ENCODE measurements around the gene TEX10. TPM values are rescaled to one million over a fixed set of nuclear protein-coding genes. Genes with fewer than 3 reads are reported as not detected.

Gene TEX10
- total and polyA plus RNA-seq, 9 of the 15 experiments (the other 6 are each of a cell fraction or from before 2014, with no cell fraction given): 27.8 to 60.0 (median 47.9) TPM

Other genes starting within 250 kb of the TEX10 start
- 25.8 and 28.7 TPM in 2 replicates for gene MSANTD3, start 74.2 kb upstream of the TEX10 start, total RNA-seq (2014; rRNA removed)
- gene MSANTD3, start 74.2 kb upstream of the TEX10 start, total RNA-seq (2014; rRNA removed; fragmentation: Illumina TruSeq; extraction: Trizol): 22.0 and 24.3 TPM in 2 replicates
- 24.0 and 24.6 TPM in 2 replicates for gene MSANTD3, start 74.2 kb upstream of the TEX10 start, total RNA-seq (2015; rRNA removed; fragmentation: Illumina TruSeq; extraction: Trizol)
- gene MSANTD3, start 74.2 kb upstream of the TEX10 start, total RNA-seq (2021): 22.1 and 22.3 TPM in 2 replicates
- gene MSANTD3, start 74.2 kb upstream of the TEX10 start, polyA plus RNA-seq (2011; rRNA removed): 12.4 and 16.0 TPM in 2 replicates
- gene MSANTD3, start 74.2 kb upstream of the TEX10 start, polyA plus RNA-seq (2014; fragmentation: Illumina TruSeq; extraction: Trizol): 20.6 and 26.6 TPM in 2 replicates
- gene MSANTD3, start 74.2 kb upstream of the TEX10 start, polyA plus RNA-seq (2014; fragmentation: Nextera tagmentation; extraction: Ambion mirVana): 1 to 10 TPM; 9.4 to 9.6 TPM
- 22.8 and 27.3 TPM in 2 replicates for gene MSANTD3, start 74.2 kb upstream of the TEX10 start, polyA plus RNA-seq (2014; rRNA removed)
- gene TMEFF1, start 120.2 kb upstream of the TEX10 start, total RNA-seq (2014; rRNA removed): 0.49 and 0.59 TPM in 2 replicates
- gene TMEFF1, start 120.2 kb upstream of the TEX10 start, total RNA-seq (2014; rRNA removed; fragmentation: Illumina TruSeq; extraction: Trizol): 0.11 TPM in 1 of 2 replicates, not detected in the other
- gene TMEFF1, start 120.2 kb upstream of the TEX10 start, total RNA-seq (2015; rRNA removed; fragmentation: Illumina TruSeq; extraction: Trizol): 0.07 TPM in 1 of 2 replicates, not detected in the other
- gene TMEFF1, start 120.2 kb upstream of the TEX10 start, total RNA-seq (2021): 0.83 and 1.1 TPM in 2 replicates
- gene TMEFF1, start 120.2 kb upstream of the TEX10 start, polyA plus RNA-seq (2011; rRNA removed): 0.04 and 0.08 TPM in 2 replicates
- gene TMEFF1, start 120.2 kb upstream of the TEX10 start, polyA plus RNA-seq (2014; fragmentation: Illumina TruSeq; extraction: Trizol): 0.30 and 0.40 TPM in 2 replicates
- gene TMEFF1, start 120.2 kb upstream of the TEX10 start, polyA plus RNA-seq (2014; fragmentation: Nextera tagmentation; extraction: Ambion mirVana): not detected
- gene TMEFF1, start 120.2 kb upstream of the TEX10 start, polyA plus RNA-seq (2014; rRNA removed): 0.11 and 0.28 TPM in 2 replicates
- 0.12 and 0.23 TPM in 2 replicates for gene CAVIN4, start 225.1 kb upstream of the TEX10 start, total RNA-seq (2014; rRNA removed)
- 0.29 TPM in 2 replicates for gene CAVIN4, start 225.1 kb upstream of the TEX10 start, total RNA-seq (2014; rRNA removed; fragmentation: Illumina TruSeq; extraction: Trizol)
- 0.25 and 0.30 TPM in 2 replicates for gene CAVIN4, start 225.1 kb upstream of the TEX10 start, total RNA-seq (2015; rRNA removed; fragmentation: Illumina TruSeq; extraction: Trizol)
- gene CAVIN4, start 225.1 kb upstream of the TEX10 start, total RNA-seq (2021): 0.18 and 0.20 TPM in 2 replicates
- gene CAVIN4, start 225.1 kb upstream of the TEX10 start, polyA plus RNA-seq (2011; rRNA removed): 0.05 and 0.11 TPM in 2 replicates
- 0.19 and 0.27 TPM in 2 replicates for gene CAVIN4, start 225.1 kb upstream of the TEX10 start, polyA plus RNA-seq (2014; fragmentation: Illumina TruSeq; extraction: Trizol)
- under 1 TPM; 0.06 TPM for gene CAVIN4, start 225.1 kb upstream of the TEX10 start, polyA plus RNA-seq (2014; fragmentation: Nextera tagmentation; extraction: Ambion mirVana)
- gene CAVIN4, start 225.1 kb upstream of the TEX10 start, polyA plus RNA-seq (2014; rRNA removed): 0.08 and 0.11 TPM in 2 replicates